ENCODE data around the gene USP36.

USP36 gene

GRCh38 chr17:78771758-78772382 is 68.7 kb downstream of the USP36 start:
- Histone ChIP-seq H3K36me3 (ENCODE audit: control insufficient read depth, insufficient read depth, low read length) (no peaks in the 10 kb centered on the region), H3K4me1 (ENCODE audit: control insufficient read depth, insufficient read depth, low read length) (no peaks in the 10 kb centered on the region), H3K4me3 (ENCODE audit: insufficient read depth, low read depth, low read length) (no peak overlapping the region), H3K9me3 (ENCODE audit: control insufficient read depth, low read length) (no peaks in the 10 kb centered on the region), H3K27me3 (ENCODE audit: control insufficient read depth, insufficient read depth, low read length, poor library complexity, severe bottlenecking) (no peaks in the 10 kb centered on the region), H3K27ac (ENCODE audit: insufficient read depth, low read depth, low read length, poor library complexity, severe bottlenecking) (no peak overlapping the region)
- WGBS, 2 experiments: 92 to 95% methylated on average over 6 of the region's 6 CpGs

DNA sequence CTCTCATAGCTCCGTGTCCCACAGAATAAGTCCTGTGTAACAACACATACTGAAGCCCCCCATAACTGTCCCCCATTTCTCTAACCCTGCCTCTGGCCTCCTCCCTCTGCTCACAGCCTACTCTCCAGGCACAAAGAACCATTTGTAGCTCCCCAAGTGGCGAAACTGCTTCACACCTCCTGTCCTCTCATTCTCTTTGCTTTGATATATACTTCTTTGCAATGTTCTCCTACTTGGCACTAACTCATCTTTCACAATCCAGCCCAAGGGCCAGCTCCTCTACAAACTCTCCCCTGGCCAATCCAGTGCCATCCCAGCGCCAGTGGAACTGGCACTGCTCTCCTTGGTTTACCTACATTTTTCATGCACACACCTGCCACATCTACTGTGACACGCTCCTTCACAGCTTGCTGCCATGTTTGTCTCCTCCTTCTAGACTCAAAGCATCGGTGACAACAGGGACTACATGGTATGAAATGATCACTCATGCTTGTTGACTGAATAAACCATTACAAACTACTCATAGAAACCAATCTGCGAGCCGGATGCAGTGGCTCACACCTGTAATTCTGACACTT is 71.3 kb downstream of the USP36 start:
- 85% methylated on average over 7 of the region's 7 CpGs for WGBS, 2 experiments
- H3K36me3 ChIP-seq (ENCODE audit: control insufficient read depth, insufficient read depth, low read length): no peaks in the 10 kb centered on the region
- no peaks in the 10 kb centered on the region for H3K27me3 ChIP-seq (ENCODE audit: control insufficient read depth, insufficient read depth, low read length, poor library complexity, severe bottlenecking)
- H3K9me3 ChIP-seq (ENCODE audit: control insufficient read depth, low read length): no peaks in the 10 kb centered on the region
- no peak overlapping the region for H3K27ac ChIP-seq (ENCODE audit: insufficient read depth, low read depth, low read length, poor library complexity, severe bottlenecking)
- H3K4me3 ChIP-seq (ENCODE audit: insufficient read depth, low read depth, low read length): no peak overlapping the region
- H3K4me1 ChIP-seq (ENCODE audit: control insufficient read depth, insufficient read depth, low read length): no peaks in the 10 kb centered on the region

DNA sequence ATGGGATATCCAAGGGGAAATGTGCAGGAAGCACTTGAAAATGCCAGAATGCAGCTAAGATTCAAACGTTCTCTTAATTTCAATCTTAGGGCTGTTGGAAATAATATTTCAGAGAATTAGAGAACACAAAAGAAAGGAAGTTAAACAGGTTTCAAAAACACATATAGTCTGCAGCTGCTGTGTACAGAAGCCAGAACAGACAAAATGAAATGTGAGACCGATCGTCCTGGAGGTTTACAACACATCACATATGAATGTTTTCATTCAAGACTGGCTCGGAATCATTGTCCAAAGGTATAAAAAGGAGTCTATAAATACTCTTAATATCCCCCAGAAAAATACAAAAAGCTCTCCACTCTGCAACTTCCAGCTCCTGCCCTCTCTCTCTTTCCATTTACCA is 72.8 kb downstream of the USP36 start:
- Histone ChIP-seq H3K4me1 (ENCODE audit: control insufficient read depth, insufficient read depth, low read length) (no peaks in the 10 kb centered on the region), H3K36me3 (ENCODE audit: control insufficient read depth, insufficient read depth, low read length) (no peaks in the 10 kb centered on the region), H3K27ac (ENCODE audit: insufficient read depth, low read depth, low read length, poor library complexity, severe bottlenecking) (no peak overlapping the region), H3K27me3 (ENCODE audit: control insufficient read depth, insufficient read depth, low read length, poor library complexity, severe bottlenecking) (no peaks in the 10 kb centered on the region), H3K9me3 (ENCODE audit: control insufficient read depth, low read length) (no peaks in the 10 kb centered on the region), H3K4me3 (ENCODE audit: insufficient read depth, low read depth, low read length) (no peak overlapping the region)
- 96 to 97% methylated on average over 4 of the region's 4 CpGs for WGBS, 2 experiments

DNA sequence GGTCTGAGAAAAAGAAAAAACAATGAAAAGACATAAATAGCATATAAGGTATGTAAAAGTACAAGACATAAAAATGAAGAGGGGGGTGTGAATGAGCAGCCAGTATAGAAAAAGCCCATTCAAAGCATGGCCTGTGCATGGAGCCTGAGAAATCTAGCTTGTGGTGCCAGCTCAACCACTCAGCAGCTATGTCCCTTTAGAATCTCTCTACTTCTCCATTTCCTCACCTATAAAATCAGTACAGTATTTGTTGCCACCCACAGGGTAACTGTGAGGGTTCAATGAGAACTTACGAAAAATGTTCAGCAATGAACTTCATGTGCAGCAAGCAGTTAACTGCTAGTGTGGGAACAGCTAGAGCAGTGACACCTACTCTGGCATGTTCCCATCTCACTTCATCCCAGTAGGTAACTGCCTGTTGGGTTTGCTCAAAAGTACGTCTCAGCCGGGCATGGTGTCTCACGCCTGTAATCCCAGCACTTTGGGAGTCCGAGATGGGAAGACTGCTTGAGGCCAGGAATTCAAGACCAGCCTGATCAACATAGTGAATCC is 73.8 kb downstream of the USP36 start:
- no peak overlapping the region for H3K27ac ChIP-seq (ENCODE audit: insufficient read depth, low read depth, low read length, poor library complexity, severe bottlenecking)
- WGBS, 2 experiments: 92 to 93% methylated on average over 5 of the region's 5 CpGs
- no peaks in the 10 kb centered on the region for H3K27me3 ChIP-seq (ENCODE audit: control insufficient read depth, insufficient read depth, low read length, poor library complexity, severe bottlenecking)

DNA sequence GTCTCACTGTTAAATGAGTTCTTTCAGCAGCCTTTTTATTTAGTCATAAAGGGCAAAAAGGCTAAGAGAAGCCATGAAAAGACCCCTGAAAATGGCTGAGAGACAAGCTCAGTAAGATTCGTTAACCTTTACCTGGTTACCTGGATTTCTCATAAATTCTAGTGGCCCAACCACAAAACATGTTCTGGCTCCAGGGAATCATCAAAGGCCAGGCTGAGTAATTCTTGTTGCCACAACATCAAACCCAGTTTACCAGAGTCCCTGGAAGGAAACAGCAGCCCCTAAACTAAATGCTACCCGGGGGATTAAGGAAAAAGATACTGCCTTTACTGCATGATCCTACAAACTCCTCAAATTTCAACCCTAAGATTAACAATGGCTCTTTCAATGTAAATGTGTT is 74.4 kb downstream of the USP36 start:
- Histone ChIP-seq H3K27ac (ENCODE audit: insufficient read depth, low read depth, low read length, poor library complexity, severe bottlenecking) (no peak overlapping the region), H3K4me3 (ENCODE audit: insufficient read depth, low read depth, low read length) (no peak overlapping the region), H3K9me3 (ENCODE audit: control insufficient read depth, low read length) (no peaks in the 10 kb centered on the region), H3K36me3 (ENCODE audit: control insufficient read depth, insufficient read depth, low read length) (no peaks in the 10 kb centered on the region), H3K4me1 (ENCODE audit: control insufficient read depth, insufficient read depth, low read length) (no peaks in the 10 kb centered on the region), H3K27me3 (ENCODE audit: control insufficient read depth, insufficient read depth, low read length, poor library complexity, severe bottlenecking) (no peaks in the 10 kb centered on the region)
- WGBS, 2 experiments: 87 to 98% methylated on average over 2 of the region's 2 CpGs

More for the DNA sequence above, 73.8 kb downstream of the USP36 start:
- H3K4me1 ChIP-seq (ENCODE audit: control insufficient read depth, insufficient read depth, low read length): no peaks in the 10 kb centered on the region
- H3K4me3 ChIP-seq (ENCODE audit: insufficient read depth, low read depth, low read length): no peak overlapping the region
- no peaks in the 10 kb centered on the region for H3K36me3 ChIP-seq (ENCODE audit: control insufficient read depth, insufficient read depth, low read length)
- no peaks in the 10 kb centered on the region for H3K9me3 ChIP-seq (ENCODE audit: control insufficient read depth, low read length)

- no peaks in the 10 kb centered on the region for H3K4me1 ChIP-seq (ENCODE audit: control insufficient read depth, insufficient read depth, low read length)
- H3K9me3 ChIP-seq (ENCODE audit: control insufficient read depth, low read length): no peaks in the 10 kb centered on the region
- no peaks in the 10 kb centered on the region for H3K27me3 ChIP-seq (ENCODE audit: control insufficient read depth, insufficient read depth, low read length, poor library complexity, severe bottlenecking)
- H3K4me3 ChIP-seq (ENCODE audit: insufficient read depth, low read depth, low read length): no peak overlapping the region
- no peak overlapping the region for H3K27ac ChIP-seq (ENCODE audit: insufficient read depth, low read depth, low read length, poor library complexity, severe bottlenecking)
- 92 to 93% methylated on average over 3 of the region's 3 CpGs for WGBS, 2 experiments
- no peaks in the 10 kb centered on the region for H3K36me3 ChIP-seq (ENCODE audit: control insufficient read depth, insufficient read depth, low read length)
These were observed 74.8 kb downstream of the USP36 start for GRCh38 chr17:78765821-78766220.

DNA sequence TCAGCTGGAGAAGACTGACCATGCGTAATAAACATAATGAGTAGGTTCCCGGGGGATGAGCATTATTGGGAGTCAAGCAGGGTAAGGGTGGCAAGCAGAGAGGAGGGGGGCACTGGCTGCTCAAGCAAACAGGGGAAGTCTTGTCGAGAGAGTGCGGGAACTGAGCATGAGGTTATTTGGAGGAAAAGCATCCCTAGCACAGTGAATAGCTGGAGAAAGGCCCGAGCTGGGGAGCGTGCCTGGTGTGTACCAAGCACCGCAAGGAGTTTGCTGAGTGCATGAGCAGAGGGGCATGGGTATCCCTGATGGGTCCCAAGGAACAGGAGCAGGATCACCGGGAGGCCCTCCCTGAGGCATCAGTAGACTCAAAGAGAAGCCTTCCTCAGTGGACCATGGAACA is 75.7 kb downstream of the USP36 start:
- WGBS, 2 experiments: 94 to 96% methylated on average over 8 of the region's 8 CpGs

GRCh38 chr17:78763561-78763960 is 77.1 kb downstream of the USP36 start:
- Histone ChIP-seq H3K27me3 (ENCODE audit: control insufficient read depth, insufficient read depth, low read length, poor library complexity, severe bottlenecking) (no peaks in the 10 kb centered on the region), H3K9me3 (ENCODE audit: control insufficient read depth, low read length) (no peaks in the 10 kb centered on the region), H3K27ac (ENCODE audit: insufficient read depth, low read depth, low read length, poor library complexity, severe bottlenecking) (no peak overlapping the region), H3K4me1 (ENCODE audit: control insufficient read depth, insufficient read depth, low read length) (peaks cover 11% of the 10 kb centered on the region), H3K36me3 (ENCODE audit: control insufficient read depth, insufficient read depth, low read length) (no peaks in the 10 kb centered on the region), H3K4me3 (ENCODE audit: insufficient read depth, low read depth, low read length) (no peak overlapping the region)
- 97 to 98% methylated on average over 2 to 3 of the region's 3 CpGs for WGBS, 2 experiments

More for the DNA sequence above, 75.7 kb downstream of the USP36 start:
- Histone ChIP-seq H3K27me3 (ENCODE audit: control insufficient read depth, insufficient read depth, low read length, poor library complexity, severe bottlenecking) (no peaks in the 10 kb centered on the region), H3K9me3 (ENCODE audit: control insufficient read depth, low read length) (no peaks in the 10 kb centered on the region), H3K4me3 (ENCODE audit: insufficient read depth, low read depth, low read length) (no peak overlapping the region), H3K4me1 (ENCODE audit: control insufficient read depth, insufficient read depth, low read length) (no peaks in the 10 kb centered on the region), H3K27ac (ENCODE audit: insufficient read depth, low read depth, low read length, poor library complexity, severe bottlenecking) (no peak overlapping the region), H3K36me3 (ENCODE audit: control insufficient read depth, insufficient read depth, low read length) (no peaks in the 10 kb centered on the region)

GRCh38 chr17:78761789-78762406 is 78.7 kb downstream of the USP36 start:
- Histone ChIP-seq H3K27ac (ENCODE audit: insufficient read depth, low read depth, low read length, poor library complexity, severe bottlenecking) (no peak overlapping the region), H3K27me3 (ENCODE audit: control insufficient read depth, insufficient read depth, low read length, poor library complexity, severe bottlenecking) (no peaks in the 10 kb centered on the region), H3K36me3 (ENCODE audit: control insufficient read depth, insufficient read depth, low read length) (no peaks in the 10 kb centered on the region), H3K4me3 (ENCODE audit: insufficient read depth, low read depth, low read length) (no peak overlapping the region), H3K9me3 (ENCODE audit: control insufficient read depth, low read length) (no peaks in the 10 kb centered on the region), H3K4me1 (ENCODE audit: control insufficient read depth, insufficient read depth, low read length) (peaks cover 12% of the 10 kb centered on the region)
- WGBS, 2 experiments: 93 to 97% methylated on average over 5 of the region's 5 CpGs

- Histone ChIP-seq H3K4me1 (ENCODE audit: control insufficient read depth, insufficient read depth, low read length) (peaks cover 12% of the 10 kb centered on the region), H3K27me3 (ENCODE audit: control insufficient read depth, insufficient read depth, low read length, poor library complexity, severe bottlenecking) (no peaks in the 10 kb centered on the region), H3K36me3 (ENCODE audit: control insufficient read depth, insufficient read depth, low read length) (no peaks in the 10 kb centered on the region), H3K4me3 (ENCODE audit: insufficient read depth, low read depth, low read length) (no peak overlapping the region), H3K9me3 (ENCODE audit: control insufficient read depth, low read length) (no peaks in the 10 kb centered on the region), H3K27ac (ENCODE audit: insufficient read depth, low read depth, low read length, poor library complexity, severe bottlenecking) (no peak overlapping the region)
- WGBS, 2 experiments: 94 to 97% methylated on average over 5 of the region's 5 CpGs
These were observed 80.7 kb downstream of the USP36 start for GRCh38 chr17:78759969-78760352.
